B cell (primary cell): Measurements from ENCODE around the gene TDG. TPM values are rescaled to one million over a fixed set of nuclear protein-coding genes. Genes with fewer than 3 reads are reported as not detected.

Experiments
- ATAC-seq: fragments of 200-7000 bp; cut with Tn5 transposase; one replicate; pipeline ENCODE4 v1.10.0; 2021; ENCODE audit warnings: low read depth, mild to moderate bottlenecking, moderate number of reproducible peaks, moderate library complexity
- CTCF ChIA-PET: fragments of 350-600 bp; sonication (Branson Sonifier 250); formaldehyde crosslinking; loops from one replicate; lab custom pipeline; 2021; ENCODE audit warnings: antibody characterized with exemption, inconsistent platforms; lab: Charles Lee
- POLR2A ChIA-PET: fragments of 350-600 bp; sonication (Branson Sonifier 250); formaldehyde crosslinking; loops from one replicate; lab custom pipeline; 2021; ENCODE audit warnings: antibody characterized with exemption; lab: Charles Lee
- DNase-seq: peaks from one replicate; pipeline ENCODE4 v3.0.0; 2013
- H2AFZ ChIP-seq: 2 replicates; pipeline ENCODE4 v1.6.1; 2012; ENCODE audit warnings: mild to moderate bottlenecking, low read depth, low read length; ENCODE audit not compliant: insufficient read depth, poor library complexity, severe bottlenecking
- H3K27ac ChIP-seq, 2 donors: 1 replicate in 1 of 2; 2 replicates in 1 of 2; pipeline ENCODE4 v1.5.1; 2012 to 2013; ENCODE audit warnings: low read length in 2 of 2, mild to moderate bottlenecking in 2 of 2, moderate library complexity in 1 of 2
- H3K27me3 ChIP-seq, 4 experiments: fragments of 200-600 bp in 1 of 4; sonication (generic) in 1 of 4; replicated peaks in 1 of 4; 1 replicate in 2 of 4; 2 replicates in 2 of 4; pipeline versions ENCODE4 v1.6.1 to v1.7.0; 2013 to 2016; ENCODE audit warnings: low read length in 3 of 4, mild to moderate bottlenecking in 2 of 4, mixed read lengths in 1 of 4, moderate library complexity in 1 of 4; ENCODE audit not compliant: insufficient read depth in 4 of 4, control insufficient read depth in 3 of 4; ENCODE audit errors: control extremely low read depth in 1 of 4
- H3K36me3 ChIP-seq, 2 experiments: replicated peaks in 1 of 2; 1 replicate in 1 of 2; 2 replicates in 1 of 2; pipeline versions ENCODE4 v1.6.1 to v1.7.1; 2013; ENCODE audit warnings: low read length in 1 of 2; ENCODE audit not compliant: insufficient read depth in 2 of 2, control insufficient read depth in 1 of 2; ENCODE audit errors: control extremely low read depth in 1 of 2, extremely low read depth in 1 of 2
- H3K4me1 ChIP-seq, 2 donors: fragments of 200-600 bp in 1 of 2; sonication (generic) in 1 of 2; 1 replicate in 1 of 2; 2 replicates in 1 of 2; pipeline versions ENCODE4 v1.5.1 to v1.6.1; 2013 to 2017; ENCODE audit warnings: low read length in 2 of 2; ENCODE audit not compliant: control insufficient read depth in 2 of 2, insufficient read depth in 2 of 2
- H3K4me2 ChIP-seq: replicated peaks from 2 replicates; pipeline ENCODE3; 2012; ENCODE audit warnings: mild to moderate bottlenecking, low read depth, low read length; ENCODE audit not compliant: poor library complexity, severe bottlenecking
- H3K4me3 ChIP-seq, 5 experiments: fragments of 200-600 bp in 1 of 5; sonication (generic) in 1 of 5; 1 replicate in 3 of 5; 2 replicates in 2 of 5; pipeline versions ENCODE4 v1.5.1 to v1.7.0; 2011 to 2016; ENCODE audit warnings: low read length in 4 of 5, mild to moderate bottlenecking in 4 of 5, low read depth in 2 of 5, control low read depth in 1 of 5, moderate library complexity in 1 of 5; ENCODE audit not compliant: insufficient read depth in 1 of 5; ENCODE audit errors: control extremely low read depth in 1 of 5, extremely low read depth in 1 of 5
- H3K79me2 ChIP-seq: fragments of 200-600 bp; sonication (generic); one replicate; pipeline ENCODE4 v1.6.0; 2016; ENCODE audit warnings: low read length; ENCODE audit not compliant: control insufficient read depth, insufficient read depth
- H3K9ac ChIP-seq: fragments of 200-600 bp; sonication (generic); 2 replicates; pipeline ENCODE4 v1.6.1; 2017; ENCODE audit warnings: mild to moderate bottlenecking, low read length, moderate library complexity
- H3K9me3 ChIP-seq, 3 donors: one replicate each; pipeline versions ENCODE4 v1.6.1 to v1.7.1; 2013; ENCODE audit warnings: low read length in 2 of 3; ENCODE audit not compliant: control insufficient read depth in 2 of 3, insufficient read depth in 1 of 3; ENCODE audit errors: control extremely low read depth in 1 of 3
- H4K20me1 ChIP-seq: 2 replicates; pipeline ENCODE4 v1.6.0; 2012; ENCODE audit warnings: mild to moderate bottlenecking, low read length; ENCODE audit not compliant: insufficient read depth, control insufficient read depth, poor library complexity, severe bottlenecking
- H3K27ac Mint-ChIP-seq: one replicate; pipeline ENCODE4 v1.8.0; 2021; ENCODE audit warnings: mixed read lengths
- H3K27me3 Mint-ChIP-seq: one replicate; pipeline ENCODE4 v1.8.0; 2021; ENCODE audit warnings: mixed read lengths
- H3K4me1 Mint-ChIP-seq: one replicate; pipeline ENCODE4 v1.8.0; 2021; ENCODE audit warnings: mixed read lengths
- H3K4me3 Mint-ChIP-seq: one replicate; pipeline ENCODE4 v1.8.0; 2021; ENCODE audit warnings: mixed read lengths
- H3K9me3 Mint-ChIP-seq: one replicate; pipeline ENCODE4 v1.8.0; 2022; ENCODE audit warnings: mixed read lengths; ENCODE audit not compliant: insufficient read depth
- EZH2 ChIP-seq: IDR thresholded peaks from 2 replicates; pipeline ENCODE4 v1.6.1; 2012; ENCODE audit warnings: borderline replicate concordance, low read depth, mild to moderate bottlenecking, moderate library complexity, low read length; ENCODE audit not compliant: insufficient read depth, poor library complexity, severe bottlenecking
- WGBS: methylation state at CpG from one replicate; pipeline ENCODE4 v1.1.5; 2013; ENCODE audit warnings: missing lambda C conversion rate; ENCODE audit not compliant: insufficient coverage; 5-methylcytosine and 5-hydroxymethylcytosine counted together
- intact Hi-C: fragments of 100-400 bp; cut with micrococcal nuclease; formaldehyde crosslinking; loops from one replicate; pipeline ENCODE4 v1.10.0; 2022
- polyA plus RNA-seq: library from polyadenylated mRNA; depleted of rRNA; stranded (reverse); fragments of >200 nt; gene quantifications from 2 replicates; pipeline ENCODE4 v1.2.3, GENCODE V29; 2012
- total RNA-seq, 2 donors: library from RNA; stranded (reverse); fragments of 120-200 nt in 1 of 2; gene quantifications; 1 replicate in 1 of 2; 2 replicates in 1 of 2; pipeline versions ENCODE4 v1.2.3 to v1.2.4, GENCODE V29; 2013 to 2022
- TF ChIP-seq, protein P1 (sequence below): fragments of 200-600 bp; IDR thresholded peaks from one replicate; pipeline ENCODE4 v1.8.0; 2022; ENCODE audit warnings: antibody characterized with exemption, mild to moderate bottlenecking

The TDG gene
- total and polyA plus RNA-seq, 2 donors (not counting 1 experiment from before 2014, with no cell fraction given): 8.6 to 35.5 TPM

GRCh38 chr12:104003596-104003995, 37.9 kb downstream of the TDG start:
- CTCF ChIA-PET: no interaction called here
- Histone ChIP-seq H3K4me1 (no peaks in the 10 kb centered on the region), H3K27ac (no peak overlapping the region), H3K36me3 (no peaks in the 10 kb centered on the region), H3K4me3 (no peak overlapping the region), H4K20me1 (no peaks in the 10 kb centered on the region), H3K27me3 (peaks cover 0 to 14% (median 7%) of the 10 kb centered on the region in 4 experiments), H3K4me2 (no peak overlapping the region), H3K9me3 (peaks cover 0 to 2% (median 0%) of the 10 kb centered on the region in 3 donors), H3K79me2 (no peaks in the 10 kb centered on the region), H2AFZ (no peak overlapping the region), H3K9ac (no peak overlapping the region)
- WGBS: no CpG with 5 or more reads among the region's 2 CpGs
- intact Hi-C loops: no loop called here
- H3K4me1 Mint-ChIP-seq: no peaks in the 10 kb centered on the region
- peaks cover 57% of the 10 kb centered on the region for H3K27me3 Mint-ChIP-seq
- POLR2A ChIA-PET: no interaction called here
- H3K9me3 Mint-ChIP-seq: peaks cover 2% of the 10 kb centered on the region
- H3K27ac Mint-ChIP-seq: no peak overlapping the region
- DNase-seq: no peak
- no peak overlapping the region for H3K4me3 Mint-ChIP-seq
- ATAC-seq: no peak
- no peak for TF ChIP-seq EZH2
- TF ChIP-seq, protein P1, sequence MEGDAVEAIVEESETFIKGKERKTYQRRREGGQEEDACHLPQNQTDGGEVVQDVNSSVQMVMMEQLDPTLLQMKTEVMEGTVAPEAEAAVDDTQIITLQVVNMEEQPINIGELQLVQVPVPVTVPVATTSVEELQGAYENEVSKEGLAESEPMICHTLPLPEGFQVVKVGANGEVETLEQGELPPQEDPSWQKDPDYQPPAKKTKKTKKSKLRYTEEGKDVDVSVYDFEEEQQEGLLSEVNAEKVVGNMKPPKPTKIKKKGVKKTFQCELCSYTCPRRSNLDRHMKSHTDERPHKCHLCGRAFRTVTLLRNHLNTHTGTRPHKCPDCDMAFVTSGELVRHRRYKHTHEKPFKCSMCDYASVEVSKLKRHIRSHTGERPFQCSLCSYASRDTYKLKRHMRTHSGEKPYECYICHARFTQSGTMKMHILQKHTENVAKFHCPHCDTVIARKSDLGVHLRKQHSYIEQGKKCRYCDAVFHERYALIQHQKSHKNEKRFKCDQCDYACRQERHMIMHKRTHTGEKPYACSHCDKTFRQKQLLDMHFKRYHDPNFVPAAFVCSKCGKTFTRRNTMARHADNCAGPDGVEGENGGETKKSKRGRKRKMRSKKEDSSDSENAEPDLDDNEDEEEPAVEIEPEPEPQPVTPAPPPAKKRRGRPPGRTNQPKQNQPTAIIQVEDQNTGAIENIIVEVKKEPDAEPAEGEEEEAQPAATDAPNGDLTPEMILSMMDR: no peak

GRCh38 chr12:104006929-104007328, 41.3 kb downstream of the TDG start:
- CTCF ChIA-PET: interaction anchor here (1.0 kb wide), 1 partner anchor 10 kb away, joined by 3 read pairs; no protein-coding TSS in a partner anchor
- Mint-ChIP-seq H3K4me1 (no peaks in the 10 kb centered on the region), H3K4me3 (no peak overlapping the region), H3K9me3 (peaks cover 2% of the 10 kb centered on the region), H3K27me3 (peaks cover 44% of the 10 kb centered on the region), H3K27ac (no peak overlapping the region)
- H3K9ac ChIP-seq: no peak overlapping the region
- H3K27ac ChIP-seq: no peak overlapping the region
- intact Hi-C loops: no loop called here
- H4K20me1 ChIP-seq: no peaks in the 10 kb centered on the region
- DNase-seq (no peak), ATAC-seq (no peak)
- H3K4me1 ChIP-seq: no peaks in the 10 kb centered on the region
- TF ChIP-seq EZH2: no peak
- TF ChIP-seq, protein P1: no peak
- H3K27me3 ChIP-seq: peaks cover 0 to 9% (median 4%) of the 10 kb centered on the region in 4 experiments
- H3K4me2 ChIP-seq: no peak overlapping the region
- WGBS: no CpG with 5 or more reads among the region's 3 CpGs
- H3K36me3 ChIP-seq: no peaks in the 10 kb centered on the region
- no peak overlapping the region for H2AFZ ChIP-seq
- H3K79me2 ChIP-seq: no peaks in the 10 kb centered on the region
- peaks cover 0 to 7% (median 0%) of the 10 kb centered on the region in 3 donors for H3K9me3 ChIP-seq
- no peak overlapping the region for H3K4me3 ChIP-seq
- POLR2A ChIA-PET: no interaction called here
